ENCODE measurements around the gene MBP.

- TF ChIP-seq CTCF (IDR thresholded peaks at IDR 0.05 in 4 of 5, conservative IDR thresholded peaks at IDR 0.05 in 1 of 5) (no peak), POLR2A (IDR thresholded peaks at IDR 0.05) (no peak)
Measured at GRCh38 chr18:76957384-76958355, 174.9 kb downstream of the MBP start.

All from gastrocnemius medialis (tissue), 4 donors.